ENCODE measurements around the gene SERGEF.

The SERGEF gene

GRCh38 chr11:17755891-17756290 lies 257.0 kb downstream of the SERGEF start:
- no peak overlapping the region for H3K4me3 Mint-ChIP-seq
- peaks cover 13% of the 10 kb centered on the region for H3K27me3 Mint-ChIP-seq
- H3K36me3 Mint-ChIP-seq (ENCODE audit: low read depth): no peaks in the 10 kb centered on the region
- H3K27ac Mint-ChIP-seq: no peak overlapping the region
- no peaks in the 10 kb centered on the region for H3K4me1 Mint-ChIP-seq (ENCODE audit: low read depth)
- no peaks in the 10 kb centered on the region for H3K9me3 Mint-ChIP-seq

GRCh38 chr11:17753641-17754040 lies 259.2 kb downstream of the SERGEF start:
- H3K27me3 Mint-ChIP-seq: peaks cover 13% of the 10 kb centered on the region
- no peak overlapping the region for H3K4me3 Mint-ChIP-seq
- H3K4me1 Mint-ChIP-seq (ENCODE audit: low read depth): no peaks in the 10 kb centered on the region
- no peaks in the 10 kb centered on the region for H3K36me3 Mint-ChIP-seq (ENCODE audit: low read depth)
- no peak overlapping the region for H3K27ac Mint-ChIP-seq
- no peaks in the 10 kb centered on the region for H3K9me3 Mint-ChIP-seq

- H3K36me3 Mint-ChIP-seq (ENCODE audit: low read depth): no peaks in the 10 kb centered on the region
- H3K27me3 Mint-ChIP-seq: peaks cover 13% of the 10 kb centered on the region
- H3K4me3 Mint-ChIP-seq: no peak overlapping the region
- H3K4me1 Mint-ChIP-seq (ENCODE audit: low read depth): no peaks in the 10 kb centered on the region
- H3K9me3 Mint-ChIP-seq: no peaks in the 10 kb centered on the region
- no peak overlapping the region for H3K27ac Mint-ChIP-seq
These were observed 259.7 kb downstream of the SERGEF start for GRCh38 chr11:17753153-17753552.

- H3K27ac Mint-ChIP-seq: no peak overlapping the region
- no peak overlapping the region for H3K4me3 Mint-ChIP-seq
- H3K9me3 Mint-ChIP-seq: no peaks in the 10 kb centered on the region
- no peaks in the 10 kb centered on the region for H3K36me3 Mint-ChIP-seq (ENCODE audit: low read depth)
- H3K4me1 Mint-ChIP-seq (ENCODE audit: low read depth): no peaks in the 10 kb centered on the region
- peaks cover 13% of the 10 kb centered on the region for H3K27me3 Mint-ChIP-seq
These were observed 260.7 kb downstream of the SERGEF start for GRCh38 chr11:17752144-17752543.

GRCh38 chr11:17751558-17751957 lies 261.3 kb downstream of the SERGEF start:
- Mint-ChIP-seq H3K36me3 (ENCODE audit: low read depth) (no peaks in the 10 kb centered on the region), H3K27ac (no peak overlapping the region), H3K4me3 (no peak overlapping the region), H3K27me3 (peaks cover 16% of the 10 kb centered on the region), H3K4me1 (ENCODE audit: low read depth) (no peaks in the 10 kb centered on the region), H3K9me3 (no peaks in the 10 kb centered on the region)

GRCh38 chr11:17750801-17751165 lies 262.1 kb downstream of the SERGEF start:
- Mint-ChIP-seq H3K4me3 (no peak overlapping the region), H3K4me1 (ENCODE audit: low read depth) (no peaks in the 10 kb centered on the region), H3K36me3 (ENCODE audit: low read depth) (no peaks in the 10 kb centered on the region), H3K27me3 (peaks cover 11% of the 10 kb centered on the region), H3K9me3 (no peaks in the 10 kb centered on the region), H3K27ac (no peak overlapping the region)

- Mint-ChIP-seq H3K36me3 (ENCODE audit: low read depth) (no peaks in the 10 kb centered on the region), H3K27me3 (peaks cover 11% of the 10 kb centered on the region), H3K9me3 (no peaks in the 10 kb centered on the region), H3K27ac (no peak overlapping the region), H3K4me3 (no peak overlapping the region), H3K4me1 (ENCODE audit: low read depth) (no peaks in the 10 kb centered on the region)
These were observed 262.6 kb downstream of the SERGEF start for GRCh38 chr11:17750013-17750800.

- no peaks in the 10 kb centered on the region for H3K9me3 Mint-ChIP-seq
- no peak overlapping the region for H3K27ac Mint-ChIP-seq
- H3K36me3 Mint-ChIP-seq (ENCODE audit: low read depth): no peaks in the 10 kb centered on the region
- no peaks in the 10 kb centered on the region for H3K4me1 Mint-ChIP-seq (ENCODE audit: low read depth)
- H3K4me3 Mint-ChIP-seq: no peak overlapping the region
- peaks cover 8% of the 10 kb centered on the region for H3K27me3 Mint-ChIP-seq
These were observed 263.8 kb downstream of the SERGEF start for GRCh38 chr11:17748761-17749721.

GRCh38 chr11:17748044-17748443 lies 264.8 kb downstream of the SERGEF start:
- H3K9me3 Mint-ChIP-seq: no peaks in the 10 kb centered on the region
- H3K27me3 Mint-ChIP-seq: peaks cover 8% of the 10 kb centered on the region
- no peaks in the 10 kb centered on the region for H3K4me1 Mint-ChIP-seq (ENCODE audit: low read depth)
- H3K36me3 Mint-ChIP-seq (ENCODE audit: low read depth): no peaks in the 10 kb centered on the region
- H3K27ac Mint-ChIP-seq: no peak overlapping the region
- H3K4me3 Mint-ChIP-seq: no peak overlapping the region

GRCh38 chr11:17747131-17747955 lies 265.5 kb downstream of the SERGEF start:
- H3K4me1 Mint-ChIP-seq (ENCODE audit: low read depth): no peaks in the 10 kb centered on the region
- H3K4me3 Mint-ChIP-seq: no peak overlapping the region
- no peaks in the 10 kb centered on the region for H3K36me3 Mint-ChIP-seq (ENCODE audit: low read depth)
- H3K27ac Mint-ChIP-seq: no peak overlapping the region
- H3K27me3 Mint-ChIP-seq: peaks cover 8% of the 10 kb centered on the region
- no peaks in the 10 kb centered on the region for H3K9me3 Mint-ChIP-seq

GRCh38 chr11:17746096-17746495 lies 266.8 kb downstream of the SERGEF start:
- Mint-ChIP-seq H3K27me3 (peaks cover 12% of the 10 kb centered on the region), H3K27ac (no peak overlapping the region), H3K36me3 (ENCODE audit: low read depth) (no peaks in the 10 kb centered on the region), H3K9me3 (no peaks in the 10 kb centered on the region), H3K4me3 (no peak overlapping the region), H3K4me1 (ENCODE audit: low read depth) (no peaks in the 10 kb centered on the region)

- H3K27ac Mint-ChIP-seq: no peak overlapping the region
- H3K27me3 Mint-ChIP-seq: peaks cover 16% of the 10 kb centered on the region
- H3K4me3 Mint-ChIP-seq: no peak overlapping the region
- H3K9me3 Mint-ChIP-seq: no peaks in the 10 kb centered on the region
- H3K4me1 Mint-ChIP-seq (ENCODE audit: low read depth): no peaks in the 10 kb centered on the region
- H3K36me3 Mint-ChIP-seq (ENCODE audit: low read depth): no peaks in the 10 kb centered on the region
These were observed 267.6 kb downstream of the SERGEF start for GRCh38 chr11:17745023-17745772.

GRCh38 chr11:17744151-17744940 lies 268.5 kb downstream of the SERGEF start:
- Mint-ChIP-seq H3K9me3 (no peaks in the 10 kb centered on the region), H3K27ac (no peak overlapping the region), H3K36me3 (ENCODE audit: low read depth) (no peaks in the 10 kb centered on the region), H3K27me3 (peaks cover 18% of the 10 kb centered on the region), H3K4me1 (ENCODE audit: low read depth) (no peaks in the 10 kb centered on the region), H3K4me3 (no peak overlapping the region)

- Mint-ChIP-seq H3K4me3 (no peak overlapping the region), H3K4me1 (ENCODE audit: low read depth) (no peaks in the 10 kb centered on the region), H3K27me3 (peaks cover 18% of the 10 kb centered on the region), H3K27ac (no peak overlapping the region), H3K9me3 (no peaks in the 10 kb centered on the region), H3K36me3 (ENCODE audit: low read depth) (no peaks in the 10 kb centered on the region)
These were observed 269.1 kb downstream of the SERGEF start for GRCh38 chr11:17743808-17744119.
